ENCODE data around the gene FAM72D.
"Not testable (repeated sequence)": the region's sequence is repeated elsewhere in the genome, so short reads cannot be mapped to it uniquely, and the experiment has no call there.

DNA sequence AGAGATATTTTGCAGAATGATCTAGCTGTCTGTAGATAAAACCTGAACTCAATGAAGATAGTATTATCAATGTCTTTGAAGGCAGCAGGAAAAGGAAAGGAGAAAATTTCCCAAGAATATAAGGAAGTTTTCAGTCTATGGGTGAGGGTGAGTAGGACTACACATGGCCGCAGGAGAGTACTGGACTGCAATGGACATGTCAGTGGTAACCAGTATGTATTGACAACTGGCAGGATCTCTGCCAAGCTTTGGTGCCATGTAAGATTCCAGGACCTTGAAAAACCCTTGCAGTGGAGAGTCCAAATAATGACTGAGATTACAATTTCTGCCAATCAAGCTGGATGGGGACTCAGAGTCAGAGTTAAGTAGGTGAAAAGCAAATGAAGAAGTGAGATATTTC, 29.3 kb downstream of the FAM72D start:
- not testable (repeated sequence) for TF ChIP-seq POLR2A (IDR thresholded peaks at IDR 0.05; ENCODE audit: low read depth, low read length); POLR2AphosphoS5 (IDR thresholded peaks at IDR 0.05; ENCODE audit: low read depth, low read length); TAF1 (IDR thresholded peaks at IDR 0.05; ENCODE audit: borderline replicate concordance, low read depth, low read length)

Measured in GM12892 (cell line).